ENCODE measurements around the gene DDX42. TPM values are rescaled to one million over a fixed set of nuclear protein-coding genes. Genes with fewer than 3 reads are reported as not detected.

Gene DDX42
- total and polyA plus RNA-seq, 4 donors, result 90.1 to 114 (median 107) TPM

- no peaks in the 10 kb centered on the region for H3K4me1 ChIP-seq (ENCODE audit: control insufficient read depth, insufficient read depth, low read length)
- H3K36me3 ChIP-seq (ENCODE audit: control insufficient read depth, insufficient read depth, low read length), result peaks cover 46% of the 10 kb centered on the region
- no peaks in the 10 kb centered on the region for H3K9me3 ChIP-seq (ENCODE audit: control insufficient read depth, insufficient read depth, low read length)
- no peaks in the 10 kb centered on the region for H3K27me3 ChIP-seq (ENCODE audit: control insufficient read depth, insufficient read depth, low read length)
- H3K27ac ChIP-seq (ENCODE audit: low read depth, low read length), result no peak overlapping the region
- no CpG with 5 or more reads among the region's 1 CpG for WGBS (ENCODE audit: insufficient coverage)
- no peak for DNase-seq (ENCODE audit: low read depth in 4 of 6, low spot score in 6 of 6)
- no peak overlapping the region for H3K4me3 ChIP-seq (ENCODE audit: low read depth, low read length)
Measured at GRCh38 chr17:63753215-63753614, 20.8 kb upstream of the DDX42 start.

- Histone ChIP-seq H3K27ac (ENCODE audit: low read depth, low read length) (no peak overlapping the region), H3K27me3 (ENCODE audit: control insufficient read depth, insufficient read depth, low read length) (no peaks in the 10 kb centered on the region), H3K9me3 (ENCODE audit: control insufficient read depth, insufficient read depth, low read length) (no peaks in the 10 kb centered on the region), H3K4me1 (ENCODE audit: control insufficient read depth, insufficient read depth, low read length) (no peaks in the 10 kb centered on the region), H3K36me3 (ENCODE audit: control insufficient read depth, insufficient read depth, low read length) (peaks cover 40% of the 10 kb centered on the region), H3K4me3 (ENCODE audit: low read depth, low read length) (no peak overlapping the region)
- DNase-seq (ENCODE audit: low read depth in 4 of 6, low spot score in 6 of 6), result no peak
- 100% methylated on average over 2 of the region's 3 CpGs for WGBS (ENCODE audit: insufficient coverage)
Measured at GRCh38 chr17:63754046-63754445, 19.9 kb upstream of the DDX42 start.

- Histone ChIP-seq H3K9me3 (ENCODE audit: control insufficient read depth, insufficient read depth, low read length) (no peaks in the 10 kb centered on the region), H3K4me3 (ENCODE audit: low read depth, low read length) (no peak overlapping the region), H3K27me3 (ENCODE audit: control insufficient read depth, insufficient read depth, low read length) (no peaks in the 10 kb centered on the region), H3K27ac (ENCODE audit: low read depth, low read length) (no peak overlapping the region), H3K4me1 (ENCODE audit: control insufficient read depth, insufficient read depth, low read length) (no peaks in the 10 kb centered on the region), H3K36me3 (ENCODE audit: control insufficient read depth, insufficient read depth, low read length) (peaks cover 42% of the 10 kb centered on the region)
- DNase-seq (ENCODE audit: low read depth in 4 of 6, low spot score in 6 of 6), result no peak
- WGBS (ENCODE audit: insufficient coverage), result no CpG with 5 or more reads among the region's 2 CpGs
Measured at GRCh38 chr17:63758428-63758827, 15.5 kb upstream of the DDX42 start.

GRCh38 chr17:63760771-63761539 is 13.0 kb upstream of the DDX42 start:
- Histone ChIP-seq H3K4me1 (ENCODE audit: control insufficient read depth, insufficient read depth, low read length) (no peaks in the 10 kb centered on the region), H3K4me3 (ENCODE audit: low read depth, low read length) (no peak overlapping the region), H3K9me3 (ENCODE audit: control insufficient read depth, insufficient read depth, low read length) (no peaks in the 10 kb centered on the region), H3K27me3 (ENCODE audit: control insufficient read depth, insufficient read depth, low read length) (no peaks in the 10 kb centered on the region), H3K36me3 (ENCODE audit: control insufficient read depth, insufficient read depth, low read length) (peaks cover 35% of the 10 kb centered on the region), H3K27ac (ENCODE audit: low read depth, low read length) (no peak overlapping the region)
- DNase-seq (ENCODE audit: low read depth in 4 of 6, low spot score in 6 of 6), result no peak
- WGBS (ENCODE audit: insufficient coverage), result 87% methylated on average over 4 of the region's 10 CpGs

- Histone ChIP-seq H3K36me3 (ENCODE audit: control insufficient read depth, insufficient read depth, low read length) (peaks cover 26% of the 10 kb centered on the region), H3K4me1 (ENCODE audit: control insufficient read depth, insufficient read depth, low read length) (no peaks in the 10 kb centered on the region), H3K4me3 (ENCODE audit: low read depth, low read length) (no peak overlapping the region), H3K27me3 (ENCODE audit: control insufficient read depth, insufficient read depth, low read length) (no peaks in the 10 kb centered on the region), H3K9me3 (ENCODE audit: control insufficient read depth, insufficient read depth, low read length) (no peaks in the 10 kb centered on the region), H3K27ac (ENCODE audit: low read depth, low read length) (no peak overlapping the region)
- WGBS (ENCODE audit: insufficient coverage), result no CpG with 5 or more reads among the region's 5 CpGs
- no peak for DNase-seq (ENCODE audit: low read depth in 4 of 6, low spot score in 6 of 6)
Measured at GRCh38 chr17:63762161-63763078, 11.6 kb upstream of the DDX42 start.

GRCh38 chr17:63764716-63765115 is 9.3 kb upstream of the DDX42 start:
- Histone ChIP-seq H3K4me1 (ENCODE audit: control insufficient read depth, insufficient read depth, low read length) (peaks cover 3% of the 10 kb centered on the region), H3K27me3 (ENCODE audit: control insufficient read depth, insufficient read depth, low read length) (no peaks in the 10 kb centered on the region), H3K9me3 (ENCODE audit: control insufficient read depth, insufficient read depth, low read length) (no peaks in the 10 kb centered on the region), H3K4me3 (ENCODE audit: low read depth, low read length) (no peak overlapping the region), H3K27ac (ENCODE audit: low read depth, low read length) (no peak overlapping the region), H3K36me3 (ENCODE audit: control insufficient read depth, insufficient read depth, low read length) (peaks cover 35% of the 10 kb centered on the region)
- WGBS (ENCODE audit: insufficient coverage), result 64% methylated on average over 2 of the region's 4 CpGs
- DNase-seq (ENCODE audit: low read depth in 4 of 6, low spot score in 6 of 6), result peak in 1 of 6 donors; percentile 4

- Histone ChIP-seq H3K9me3 (ENCODE audit: control insufficient read depth, insufficient read depth, low read length) (no peaks in the 10 kb centered on the region), H3K27me3 (ENCODE audit: control insufficient read depth, insufficient read depth, low read length) (no peaks in the 10 kb centered on the region), H3K4me3 (ENCODE audit: low read depth, low read length) (no peak overlapping the region), H3K4me1 (ENCODE audit: control insufficient read depth, insufficient read depth, low read length) (peaks cover 5% of the 10 kb centered on the region), H3K36me3 (ENCODE audit: control insufficient read depth, insufficient read depth, low read length) (peaks cover 24% of the 10 kb centered on the region), H3K27ac (ENCODE audit: low read depth, low read length) (no peak overlapping the region)
- DNase-seq (ENCODE audit: low read depth in 4 of 6, low spot score in 6 of 6), result no peak
Measured at GRCh38 chr17:63766754-63767153, 7.2 kb upstream of the DDX42 start.

GRCh38 chr17:63768433-63768832 is 5.5 kb upstream of the DDX42 start:
- Histone ChIP-seq H3K36me3 (ENCODE audit: control insufficient read depth, insufficient read depth, low read length) (peaks cover 17% of the 10 kb centered on the region), H3K27me3 (ENCODE audit: control insufficient read depth, insufficient read depth, low read length) (no peaks in the 10 kb centered on the region), H3K4me1 (ENCODE audit: control insufficient read depth, insufficient read depth, low read length) (peaks cover 14% of the 10 kb centered on the region), H3K9me3 (ENCODE audit: control insufficient read depth, insufficient read depth, low read length) (no peaks in the 10 kb centered on the region), H3K27ac (ENCODE audit: low read depth, low read length) (no peak overlapping the region), H3K4me3 (ENCODE audit: low read depth, low read length) (no peak overlapping the region)
- DNase-seq (ENCODE audit: low read depth in 4 of 6, low spot score in 6 of 6), result no peak
- 71% methylated on average over 4 of the region's 7 CpGs for WGBS (ENCODE audit: insufficient coverage)

- H3K27ac ChIP-seq (ENCODE audit: low read depth, low read length), result peak overlapping the region; percentile 93
- no peaks in the 10 kb centered on the region for H3K9me3 ChIP-seq (ENCODE audit: control insufficient read depth, insufficient read depth, low read length)
- H3K36me3 ChIP-seq (ENCODE audit: control insufficient read depth, insufficient read depth, low read length), result peaks cover 15% of the 10 kb centered on the region
- H3K27me3 ChIP-seq (ENCODE audit: control insufficient read depth, insufficient read depth, low read length), result no peaks in the 10 kb centered on the region
- peak overlapping the region; percentile 93 for H3K4me3 ChIP-seq (ENCODE audit: low read depth, low read length)
- DNase-seq (ENCODE audit: low read depth in 4 of 6, low spot score in 6 of 6), result peak in 2 of 6 donors; percentile 17 to 26
- peaks cover 16% of the 10 kb centered on the region for H3K4me1 ChIP-seq (ENCODE audit: control insufficient read depth, insufficient read depth, low read length)
- WGBS (ENCODE audit: insufficient coverage), result 8% methylated on average over 6 of the region's 7 CpGs
Measured at GRCh38 chr17:63772801-63773271, 1.1 kb upstream of the DDX42 start.
